ENCODE results near the gene TMOD3. TPM values are rescaled to one million over a fixed set of nuclear protein-coding genes. Genes with fewer than 3 reads are reported as not detected.

Gene TMOD3
- polyA plus RNA-seq, 2 of the 4 experiments (the other 2 are of a cell fraction), result 57.5 to 111 TPM

DNA sequence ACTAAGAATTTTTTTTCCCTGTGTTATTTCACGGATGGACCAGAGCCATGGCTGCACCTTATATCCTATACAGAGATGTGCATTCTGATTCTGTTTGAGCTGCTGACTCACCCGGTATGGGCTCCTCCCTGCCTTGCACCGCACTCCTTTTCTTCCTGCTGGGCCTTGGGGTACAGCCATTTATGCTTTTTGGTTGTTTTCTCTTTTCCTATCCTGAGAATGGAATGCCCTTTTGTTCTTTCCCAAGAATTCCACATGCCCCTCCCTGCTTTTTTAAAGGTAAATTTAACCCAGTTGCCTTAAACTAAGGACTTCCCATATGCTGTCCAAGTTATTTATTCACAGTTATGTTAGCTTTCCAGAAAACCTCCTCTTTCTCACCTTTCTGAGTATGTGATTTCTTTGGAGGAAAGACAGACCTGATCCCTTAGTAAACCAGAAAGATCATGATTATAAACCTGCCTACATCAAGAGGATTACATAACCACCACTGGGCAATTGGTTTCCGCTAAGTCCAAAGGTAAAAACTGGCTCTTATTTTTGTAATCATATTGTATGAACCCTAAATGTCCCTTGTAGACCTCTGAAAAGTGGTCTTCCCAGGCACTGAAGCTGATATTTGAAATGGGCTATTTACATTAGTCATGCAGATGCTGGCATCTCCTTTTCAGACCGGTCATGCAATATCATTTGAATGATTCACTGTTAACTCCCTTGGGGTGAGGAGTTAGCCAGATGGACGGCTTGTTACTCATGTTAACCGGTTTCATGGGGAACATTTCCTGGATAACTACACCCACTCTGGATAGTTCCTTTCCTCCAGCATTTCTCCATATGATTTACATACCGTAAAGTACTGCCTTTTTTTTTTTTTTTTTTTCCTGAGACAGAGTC lies 45.5 kb downstream of the TMOD3 start:
- peak; percentile 93 to 94 for ATAC-seq
- TF ChIP-seq HEYL (CRISPR knock-in tag; IDR thresholded peaks at IDR 0.05) (no peak), MYC (IDR thresholded peaks at IDR 0.05; ENCODE audit: borderline replicate concordance, low read length) (no peak), MAFK (IDR thresholded peaks at IDR 0.05; ENCODE audit: partially characterized antibody) (peak; percentile 80), TP53 (CRISPR knock-in tag; IDR thresholded peaks at IDR 0.05) (no peak), ESRRA (IDR thresholded peaks at IDR 0.05; ENCODE audit: borderline replicate concordance, low read length) (no peak), SREBF2 (IDR thresholded peaks at IDR 0.05) (no peak), ZNF302 (CRISPR knock-in tag; IDR thresholded peaks at IDR 0.05) (0 out of 2 replicates have a peak, but pooled peaks have one; percentile 9), FOXS1 (CRISPR knock-in tag; IDR thresholded peaks at IDR 0.05) (peak; percentile 86), ELK1 (IDR thresholded peaks at IDR 0.05; ENCODE audit: low read depth, low read length) (no peak), CBX8 (IDR thresholded peaks at IDR 0.05) (no peak), JUN (IDR thresholded peaks at IDR 0.05) (peak; percentile 80 to 90), RCOR1 (IDR thresholded peaks at IDR 0.05; ENCODE audit: low read depth, low read length) (no peak), FOSB (CRISPR knock-in tag; IDR thresholded peaks at IDR 0.05) (no peak), TFCP2L1 (CRISPR knock-in tag; IDR thresholded peaks at IDR 0.05) (no peak), GATA3 (IDR thresholded peaks at IDR 0.05; ENCODE audit: borderline replicate concordance) (peak; percentile 82), HOXB5 (CRISPR knock-in tag; IDR thresholded peaks at IDR 0.05) (0 out of 2 replicates have a peak, but pooled peaks have one; percentile 21), REST (IDR thresholded peaks at IDR 0.05) (no peak), PHF8 (IDR thresholded peaks at IDR 0.05; ENCODE audit: borderline replicate concordance, low read depth) (no peak), RNF2 (IDR thresholded peaks at IDR 0.05; ENCODE audit: borderline replicate concordance, low read depth) (no peak), HOXA7 (CRISPR knock-in tag; IDR thresholded peaks at IDR 0.05) (peak; percentile 91; the same call in 1 of the 2 replicates), RAD21 (conservative IDR thresholded peaks at IDR 0.05 in 1 of 2, IDR thresholded peaks at IDR 0.05 in 1 of 2) (peak; percentile 17 to 21; a peak in 2 of 5 replicates), KDM1A (IDR thresholded peaks at IDR 0.05; ENCODE audit: low read depth) (no peak), EHMT2 (IDR thresholded peaks at IDR 0.05; ENCODE audit: low read depth) (no peak), CEBPB (IDR thresholded peaks at IDR 0.05) (peak; percentile 70 to 83), MAX (IDR thresholded peaks at IDR 0.05) (peak; percentile 60), KDM5A (IDR thresholded peaks at IDR 0.05) (no peak), EHF (CRISPR knock-in tag; IDR thresholded peaks at IDR 0.05) (no peak)
- TF ChIP-seq, protein P1, sequence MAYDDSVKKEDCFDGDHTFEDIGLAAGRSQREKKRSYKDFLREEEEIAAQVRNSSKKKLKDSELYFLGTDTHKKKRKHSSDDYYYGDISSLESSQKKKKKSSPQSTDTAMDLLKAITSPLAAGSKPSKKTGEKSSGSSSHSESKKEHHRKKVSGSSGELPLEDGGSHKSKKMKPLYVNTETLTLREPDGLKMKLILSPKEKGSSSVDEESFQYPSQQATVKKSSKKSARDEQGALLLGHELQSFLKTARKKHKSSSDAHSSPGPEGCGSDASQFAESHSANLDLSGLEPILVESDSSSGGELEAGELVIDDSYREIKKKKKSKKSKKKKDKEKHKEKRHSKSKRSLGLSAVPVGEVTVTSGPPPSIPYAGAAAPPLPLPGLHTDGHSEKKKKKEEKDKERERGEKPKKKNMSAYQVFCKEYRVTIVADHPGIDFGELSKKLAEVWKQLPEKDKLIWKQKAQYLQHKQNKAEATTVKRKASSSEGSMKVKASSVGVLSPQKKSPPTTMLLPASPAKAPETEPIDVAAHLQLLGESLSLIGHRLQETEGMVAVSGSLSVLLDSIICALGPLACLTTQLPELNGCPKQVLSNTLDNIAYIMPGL (CRISPR knock-in tag; IDR thresholded peaks at IDR 0.05; ENCODE audit: borderline replicate concordance), result no peak
- TF ChIP-seq, protein P2, sequence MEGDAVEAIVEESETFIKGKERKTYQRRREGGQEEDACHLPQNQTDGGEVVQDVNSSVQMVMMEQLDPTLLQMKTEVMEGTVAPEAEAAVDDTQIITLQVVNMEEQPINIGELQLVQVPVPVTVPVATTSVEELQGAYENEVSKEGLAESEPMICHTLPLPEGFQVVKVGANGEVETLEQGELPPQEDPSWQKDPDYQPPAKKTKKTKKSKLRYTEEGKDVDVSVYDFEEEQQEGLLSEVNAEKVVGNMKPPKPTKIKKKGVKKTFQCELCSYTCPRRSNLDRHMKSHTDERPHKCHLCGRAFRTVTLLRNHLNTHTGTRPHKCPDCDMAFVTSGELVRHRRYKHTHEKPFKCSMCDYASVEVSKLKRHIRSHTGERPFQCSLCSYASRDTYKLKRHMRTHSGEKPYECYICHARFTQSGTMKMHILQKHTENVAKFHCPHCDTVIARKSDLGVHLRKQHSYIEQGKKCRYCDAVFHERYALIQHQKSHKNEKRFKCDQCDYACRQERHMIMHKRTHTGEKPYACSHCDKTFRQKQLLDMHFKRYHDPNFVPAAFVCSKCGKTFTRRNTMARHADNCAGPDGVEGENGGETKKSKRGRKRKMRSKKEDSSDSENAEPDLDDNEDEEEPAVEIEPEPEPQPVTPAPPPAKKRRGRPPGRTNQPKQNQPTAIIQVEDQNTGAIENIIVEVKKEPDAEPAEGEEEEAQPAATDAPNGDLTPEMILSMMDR (IDR thresholded peaks at IDR 0.05), result no peak
- TF ChIP-seq, protein P3, sequence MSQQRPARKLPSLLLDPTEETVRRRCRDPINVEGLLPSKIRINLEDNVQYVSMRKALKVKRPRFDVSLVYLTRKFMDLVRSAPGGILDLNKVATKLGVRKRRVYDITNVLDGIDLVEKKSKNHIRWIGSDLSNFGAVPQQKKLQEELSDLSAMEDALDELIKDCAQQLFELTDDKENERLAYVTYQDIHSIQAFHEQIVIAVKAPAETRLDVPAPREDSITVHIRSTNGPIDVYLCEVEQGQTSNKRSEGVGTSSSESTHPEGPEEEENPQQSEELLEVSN (IDR thresholded peaks at IDR 0.05; ENCODE audit: borderline replicate concordance, low read depth), result no peak

More for the DNA sequence above, 45.5 kb downstream of the TMOD3 start:
- Histone ChIP-seq H3K4me1 (peaks cover 75% of the 10 kb centered on the region), H3K27ac (peak overlapping the region; percentile 89 to 95), H3K4me3 (peak overlapping the region; percentile 25), H3K4me2 (peak overlapping the region; percentile 90), H3K9me3 (peaks cover 16% of the 10 kb centered on the region)
- CTCF ChIA-PET, result interaction anchor here (0.9 to 2.5 kb wide), 4 partner anchors 13 to 37 kb away, joined by 3 to 11 read pairs (median 4); no protein-coding TSS in a partner anchor
- DNase-seq (ENCODE audit: low read depth in 1 of 2, low spot score in 1 of 2), result peak; percentile 85 to 98
- WGBS (ENCODE audit: missing lambda C conversion rate), result 2% methylated on average over 8 of the region's 8 CpGs
- POLR2A ChIA-PET, result interaction anchor here (0.6 to 1.9 kb wide), 7 partner anchors 8 to 269 kb away, joined by 3 to 8 read pairs (median 5); partner anchors contain the start of gene TMOD3
- FAIRE-seq, result peak; percentile 100
